GF-D8 (cell line): Measurements from ENCODE around the gene SEMA3B.
"Not testable (repeated sequence)": the region's sequence is repeated elsewhere in the genome, so short reads cannot be mapped to it uniquely, and the experiment has no call there.

ENCODE experiments used
- DNase-seq: peaks from one replicate; lab custom pipeline; 2025; lab: John Stamatoyannopoulos, UW

The SEMA3B gene

DNA sequence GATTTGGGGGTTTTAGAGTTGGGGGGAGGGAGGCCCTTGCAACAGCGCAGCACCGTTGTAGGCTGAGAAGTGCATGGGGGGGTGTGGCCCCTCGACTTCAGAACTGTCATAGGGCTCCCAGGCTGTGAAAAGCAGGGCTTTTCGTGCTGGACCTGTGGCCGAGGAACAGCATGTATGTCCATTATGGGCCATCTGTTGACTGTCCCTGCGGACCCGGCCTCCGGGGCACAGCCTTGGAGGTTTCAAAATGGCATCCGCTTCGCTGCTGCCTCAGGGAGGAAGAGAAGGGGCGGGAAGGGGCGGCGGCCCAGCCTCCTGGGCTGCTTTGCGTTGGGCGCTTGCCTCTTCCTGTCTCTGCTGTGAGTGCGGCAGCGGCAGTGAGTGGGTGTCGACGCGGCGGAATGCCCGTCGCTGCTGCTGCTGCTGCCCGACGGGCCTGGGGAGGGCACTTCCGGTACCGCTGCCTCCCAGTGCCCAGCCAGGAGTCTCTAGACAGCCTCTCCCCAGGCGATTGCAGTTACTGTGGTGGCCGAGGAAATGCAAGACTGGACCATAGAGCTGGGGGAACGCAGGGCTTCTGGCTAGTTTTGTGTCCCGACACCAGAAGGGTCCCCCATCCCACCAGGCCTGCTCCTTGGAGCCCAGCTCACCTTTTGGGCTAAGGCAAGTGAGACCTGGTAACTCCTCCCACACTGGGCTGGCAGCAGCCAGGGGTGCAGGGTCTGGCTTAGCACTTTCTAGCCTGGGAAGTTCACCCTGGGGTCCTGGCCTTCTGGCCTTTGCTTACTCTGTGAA, 31.0 kb upstream of the SEMA3B start:
- DNase-seq, result peak; percentile 73

DNA sequence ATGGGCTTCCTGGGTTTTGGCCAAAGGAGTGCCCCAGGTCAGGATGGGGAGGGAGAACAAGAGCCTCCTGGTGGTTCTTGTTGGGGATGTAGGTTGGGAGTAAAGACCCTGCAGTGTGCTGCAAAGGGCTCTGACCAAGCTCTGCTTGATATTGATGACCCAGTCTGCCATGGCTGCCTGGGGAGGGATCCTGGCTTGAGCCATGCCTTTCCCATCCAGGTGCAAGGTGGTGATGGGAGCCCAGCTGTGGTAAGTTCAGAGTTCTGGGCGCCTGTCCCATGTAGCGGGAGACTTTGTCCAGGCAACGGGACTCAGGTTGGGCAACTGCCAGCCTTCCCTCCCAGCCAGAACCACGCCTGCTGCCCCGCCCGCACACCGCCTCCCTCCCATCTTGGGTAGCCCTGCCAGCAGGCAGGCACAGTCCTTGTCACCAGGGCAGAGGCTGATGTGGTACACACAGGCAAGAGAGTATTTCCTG, 30.4 kb upstream of the SEMA3B start:
- DNase-seq, result peak; percentile 26

- no peak for DNase-seq
Measured at GRCh38 chr3:50239649-50240048, 29.3 kb upstream of the SEMA3B start.

DNA sequence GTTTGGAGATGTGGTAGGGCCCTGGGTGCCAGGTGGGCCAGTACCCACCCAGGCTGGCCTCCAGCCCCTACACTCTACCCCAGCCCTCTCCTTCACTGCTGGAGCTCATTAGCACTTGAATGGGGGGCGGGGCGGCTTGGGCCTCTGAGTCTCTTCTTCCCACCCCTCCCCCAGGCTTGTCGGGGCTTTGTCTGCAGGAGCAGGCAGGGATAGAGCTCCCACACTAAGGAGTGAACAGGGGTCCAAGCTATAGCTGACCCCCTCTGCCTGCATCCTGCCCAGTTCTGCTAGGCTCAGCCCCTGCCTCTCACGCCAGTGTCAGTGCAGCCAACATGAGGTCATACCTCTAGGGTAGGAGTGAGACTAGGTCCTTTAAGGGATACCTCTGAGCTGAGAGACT, 27.8 kb upstream of the SEMA3B start:
- no peak for DNase-seq

GRCh38 chr3:50241713-50242380, 27.1 kb upstream of the SEMA3B start:
- no peak for DNase-seq

DNA sequence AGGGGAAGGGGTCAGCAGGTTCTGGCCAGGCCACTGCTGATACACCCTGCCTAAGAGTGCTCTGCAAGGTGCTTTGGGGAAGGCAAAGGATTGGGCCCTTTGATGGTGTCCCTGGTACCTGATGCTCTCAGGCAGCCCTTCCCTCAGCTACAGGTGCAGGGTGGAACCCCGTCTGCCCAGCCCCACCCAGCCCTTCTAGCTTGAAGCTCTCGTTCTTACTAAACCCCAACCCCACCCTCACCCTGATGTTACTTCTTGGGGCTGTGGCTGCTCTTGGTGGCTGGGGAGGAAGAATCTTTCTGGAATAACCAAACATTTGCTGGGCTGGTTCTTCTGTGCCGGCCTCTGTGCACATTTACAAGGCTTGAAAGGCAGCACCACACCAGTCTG, 26.6 kb upstream of the SEMA3B start:
- no peak for DNase-seq

DNA sequence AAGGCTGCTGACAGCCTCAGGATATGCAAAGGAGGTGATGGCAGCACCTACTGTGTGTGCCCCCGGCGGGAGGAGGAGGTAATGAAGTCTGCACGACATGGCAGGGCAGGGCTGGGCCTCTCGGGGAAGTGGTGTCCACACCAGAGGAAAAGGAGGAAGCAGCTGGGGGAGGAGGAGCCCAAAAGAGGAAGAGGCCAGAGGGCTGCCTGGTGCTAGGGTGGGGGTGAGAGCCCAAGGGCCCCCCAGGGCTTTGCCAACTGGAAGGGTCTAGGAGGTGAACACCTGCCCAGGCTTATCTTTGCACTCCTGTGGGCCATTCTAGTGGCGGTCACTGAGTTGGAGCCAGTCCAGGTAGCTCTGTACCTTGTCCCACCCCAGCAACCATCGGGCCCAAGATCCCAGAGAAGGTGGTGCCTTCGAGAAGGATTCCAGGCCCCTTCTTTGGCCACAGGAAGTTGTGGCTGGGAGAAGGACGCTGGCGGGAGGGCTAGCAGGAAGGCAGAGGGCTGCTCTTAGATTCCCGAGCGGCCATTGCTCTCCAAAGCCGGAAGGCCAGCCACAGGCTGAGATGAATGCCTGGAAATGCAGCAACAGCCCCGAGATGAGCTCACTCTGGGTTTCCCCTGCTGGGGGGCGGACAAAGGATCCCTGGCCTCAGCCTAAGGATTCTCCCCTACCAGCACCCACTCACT, 25.9 kb upstream of the SEMA3B start:
- peak; percentile 92 for DNase-seq

GRCh38 chr3:50243543-50243895, 25.4 kb upstream of the SEMA3B start:
- no peak for DNase-seq

GRCh38 chr3:50244813-50245212, 24.1 kb upstream of the SEMA3B start:
- not testable (repeated sequence) for DNase-seq

DNA sequence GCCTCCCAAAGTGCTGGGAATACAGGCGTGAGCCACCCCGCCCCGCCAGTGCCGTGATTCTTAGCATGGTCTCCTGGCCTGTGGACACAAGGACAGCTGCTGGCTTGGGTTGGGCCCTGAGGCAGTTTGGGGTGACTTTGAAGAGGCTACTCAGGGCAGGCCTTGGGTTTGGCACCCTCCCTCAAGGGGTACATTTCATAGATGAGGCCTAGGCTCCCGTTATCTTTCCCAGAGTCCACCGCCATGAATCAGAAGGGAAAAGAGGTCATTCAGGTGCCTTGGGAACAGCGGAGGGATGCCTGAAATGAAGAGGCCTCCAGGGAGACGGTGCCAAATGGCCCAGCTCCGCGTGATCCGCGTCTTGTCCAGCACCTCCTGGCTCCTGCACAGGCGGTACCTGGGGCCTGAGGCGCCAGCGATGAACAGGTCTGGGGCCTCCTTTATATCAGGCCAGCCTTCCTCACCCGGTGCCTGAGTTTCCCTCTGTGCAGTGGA, 23.6 kb upstream of the SEMA3B start:
- DNase-seq, result no peak

- peak; percentile 70 for DNase-seq
Measured at GRCh38 chr3:50245831-50246516, 23.0 kb upstream of the SEMA3B start.

- peak; percentile 93 for DNase-seq
Measured at GRCh38 chr3:50246517-50246954, 22.4 kb upstream of the SEMA3B start.

DNA sequence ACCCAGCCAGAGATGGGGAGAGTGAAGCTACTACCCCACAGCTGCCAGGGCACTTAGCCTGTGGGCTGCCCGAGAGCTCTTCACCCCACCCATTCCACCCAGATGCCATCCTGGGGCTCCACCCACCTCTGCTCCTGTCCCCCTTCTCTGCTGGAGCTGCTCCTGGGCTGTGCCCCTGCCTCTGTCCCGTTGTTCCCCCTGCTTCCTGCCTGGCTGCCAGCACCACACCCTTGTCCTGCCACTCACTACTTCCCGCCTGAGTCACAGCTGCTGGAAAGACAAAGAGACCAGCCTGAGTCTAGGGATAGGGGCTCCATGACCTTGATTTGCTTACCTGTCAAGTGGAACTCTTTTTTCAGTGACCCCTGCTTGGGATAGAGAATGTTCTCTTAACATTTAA, 20.6 kb upstream of the SEMA3B start:
- DNase-seq, result no peak

GRCh38 chr3:50249457-50249856, 19.5 kb upstream of the SEMA3B start:
- DNase-seq, result no peak

- no peak for DNase-seq
Measured at GRCh38 chr3:50250514-50250913, 18.4 kb upstream of the SEMA3B start.

DNA sequence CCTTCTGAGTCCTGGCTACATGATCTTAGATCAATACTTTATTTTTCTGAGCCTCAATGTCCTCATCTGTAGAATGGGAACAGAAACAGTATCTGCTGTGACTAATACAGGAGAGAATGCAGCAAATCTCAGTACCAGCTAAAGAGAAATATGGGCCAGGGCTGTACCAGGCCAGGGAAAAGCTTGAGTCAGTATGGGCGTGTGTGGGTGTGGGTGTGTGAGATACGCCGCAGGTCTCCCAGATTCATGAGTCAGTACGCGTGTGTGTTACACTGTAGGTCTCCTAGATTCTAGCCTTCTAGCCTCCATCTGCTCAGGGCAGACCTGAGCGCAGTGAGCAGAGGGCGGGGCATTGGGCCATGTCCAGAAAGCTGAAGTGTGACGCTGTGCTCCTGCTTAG, 17.7 kb upstream of the SEMA3B start:
- no peak for DNase-seq

GRCh38 chr3:50254577-50255250, 14.2 kb upstream of the SEMA3B start:
- DNase-seq, result no peak

DNA sequence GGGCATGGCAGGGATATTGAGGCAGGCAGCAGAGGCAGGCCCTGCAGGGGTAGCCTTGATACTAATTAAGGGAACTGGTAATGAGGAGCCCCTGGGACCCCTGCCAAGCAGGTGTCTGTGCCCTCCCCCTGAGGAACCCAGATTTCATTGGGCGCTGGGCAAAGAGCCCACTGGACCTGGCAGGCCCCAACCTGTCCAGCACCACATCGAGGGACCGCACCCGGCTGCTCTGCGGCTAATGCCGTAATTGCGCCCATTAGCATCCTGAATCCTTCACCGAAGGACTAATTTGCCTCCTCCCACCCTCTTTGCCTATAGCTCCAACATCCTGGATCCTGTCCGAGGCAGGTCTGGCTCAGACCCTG, 13.7 kb upstream of the SEMA3B start:
- DNase-seq, result no peak

GRCh38 chr3:50256978-50257890, 11.7 kb upstream of the SEMA3B start:
- DNase-seq, result no peak

DNA sequence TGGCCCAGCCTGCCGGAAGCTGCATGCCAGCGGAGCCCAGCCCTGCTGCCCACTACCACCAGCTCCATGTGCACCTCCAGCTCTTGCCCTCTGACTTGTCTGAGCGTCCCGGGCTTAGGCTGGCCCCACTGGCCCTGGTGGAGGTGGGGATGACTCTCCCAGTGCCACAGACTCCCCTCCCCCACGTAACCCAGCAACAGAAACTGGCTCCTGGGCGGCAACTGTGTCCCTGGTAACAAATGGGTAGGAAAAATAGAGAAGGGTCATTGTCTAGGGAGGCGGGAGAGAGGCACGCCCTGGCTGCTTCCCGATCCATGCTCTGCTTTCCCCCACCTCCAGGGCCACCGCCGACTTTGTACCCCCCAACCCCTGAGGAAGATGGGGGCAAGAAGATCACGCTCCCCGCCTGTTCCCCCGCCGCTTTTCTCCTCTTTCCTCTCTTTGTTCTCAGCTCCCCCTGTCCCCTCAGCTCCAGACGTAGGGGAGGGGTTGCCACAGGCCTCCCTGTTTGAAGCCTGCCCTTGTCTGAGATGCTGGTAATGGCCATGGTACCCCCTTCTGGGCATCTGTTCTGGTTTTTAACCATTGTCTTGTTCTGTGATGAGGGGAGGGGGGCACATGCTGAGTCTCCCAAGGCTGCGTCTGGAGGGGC, 10.8 kb upstream of the SEMA3B start:
- no peak for DNase-seq
